HepG2 (cell line): ENCODE measurements around the gene MTPN. TPM values are rescaled to one million over a fixed set of nuclear protein-coding genes. Genes with fewer than 3 reads are reported as not detected.

Experiments
- ATAC-seq: fragments of 200-7000 bp; cut with Tn5 transposase; 3 replicates; pipeline ENCODE4 v1.9.1; 2020; ENCODE audit warnings: mild to moderate bottlenecking, moderate library complexity
- BruUV-seq: library from RNA; stranded (reverse); fragments of 400-500 nt; replicated peaks from 2 replicates; lab custom pipeline; 2021; lab: Mats Ljungman, UMichigan
- CTCF ChIA-PET: fragments of 300-600 bp; formaldehyde crosslinking; extraction: SDS; loops from one replicate; lab custom pipeline; 2021; ENCODE audit warnings: low total read pairs, inconsistent platforms, low intra/inter-chr PET ratio; lab: Yijun Ruan, JAX
- POLR2A ChIA-PET: fragments of 350-600 bp; sonication (Branson Sonifier 250); formaldehyde crosslinking; loops from one replicate; lab custom pipeline; 2020; ENCODE audit warnings: antibody characterized with exemption, inconsistent platforms; lab: Yijun Ruan, JAX
- DNase-seq: peaks from one replicate; pipeline ENCODE4 v3.0.0-alpha.2; 2015; ENCODE audit warnings: low spot score
- FAIRE-seq: peaks from 3 replicates; lab custom pipeline; 2011; peaks lifted over from hg19 to GRCh38; lab: Jason Lieb, UNC
- H2AFZ ChIP-seq: one replicate; pipeline ENCODE4 v1.6.1; 2011; ENCODE audit warnings: low read length, inconsistent platforms
- H3K27ac ChIP-seq: fragments of 300-600 bp; 3 replicates; pipeline ENCODE4 v1.8.0; 2011; ENCODE audit warnings: mixed run types, mild to moderate bottlenecking, mixed read lengths, low read length, inconsistent platforms; ENCODE audit not compliant: insufficient read depth; ENCODE audit errors: extremely low read length
- H3K27me3 ChIP-seq, 2 experiments: fragments of 200-600 bp in 1 of 2; 2 replicates in 1 of 2; 3 replicates in 1 of 2; pipeline versions ENCODE4 v1.6.0 to v1.8.0; 2011; ENCODE audit warnings: low read length in 2 of 2, mild to moderate bottlenecking in 2 of 2, moderate library complexity in 2 of 2, inconsistent platforms in 1 of 2; ENCODE audit not compliant: insufficient read depth in 2 of 2, control insufficient read depth in 1 of 2
- H3K36me3 ChIP-seq, 2 experiments: fragments of 200-600 bp in 1 of 2; replicated peaks in 1 of 2; 2 replicates in 1 of 2; 3 replicates in 1 of 2; pipeline versions ENCODE4 v1.5.1 to v1.8.0; 2011; ENCODE audit warnings: low read length in 2 of 2, inconsistent platforms in 1 of 2; ENCODE audit not compliant: insufficient read depth in 2 of 2, control insufficient read depth in 1 of 2
- H3K4me1 ChIP-seq: 2 replicates; pipeline ENCODE4 v1.5.1; 2012; ENCODE audit warnings: low read length, inconsistent platforms; ENCODE audit not compliant: insufficient read depth
- H3K4me2 ChIP-seq: 2 replicates; pipeline ENCODE4 v1.6.0; 2011; ENCODE audit warnings: low read depth, low read length, inconsistent platforms
- H3K4me3 ChIP-seq, 3 experiments: fragments of 200-600 bp in 1 of 3; sonication (generic), shearing (Covaris generic) in 1 of 3; replicated peaks in 1 of 3; 2 replicates each; pipeline ENCODE4 v1.5.1; 2011 to 2016; ENCODE audit warnings: low read length in 3 of 3, inconsistent platforms in 2 of 3, low read depth in 2 of 3, mild to moderate bottlenecking in 2 of 3, control low read depth in 1 of 3, mixed read lengths in 1 of 3; ENCODE audit not compliant: insufficient read depth in 1 of 3
- H3K79me2 ChIP-seq: one replicate; pipeline ENCODE4 v1.6.1; 2011; ENCODE audit warnings: low read length, inconsistent platforms; ENCODE audit not compliant: insufficient read depth
- H3K9ac ChIP-seq: 2 replicates; pipeline ENCODE4 v1.6.0; 2011; ENCODE audit warnings: mild to moderate bottlenecking, low read depth, low read length, inconsistent platforms; ENCODE audit not compliant: insufficient read depth
- H3K9me3 ChIP-seq: 2 replicates; pipeline ENCODE4 v1.5.1; 2012; ENCODE audit warnings: mild to moderate bottlenecking, low read length
- H4K20me1 ChIP-seq: 2 replicates; pipeline ENCODE4 v1.6.0; 2011; ENCODE audit warnings: inconsistent platforms, mild to moderate bottlenecking, low read length, moderate library complexity; ENCODE audit not compliant: insufficient read depth
- AKAP8 ChIP-seq: sonication (generic); formaldehyde crosslinking; IDR thresholded peaks from 2 replicates; pipeline ENCODE4 v1.5.1; 2020; ENCODE audit warnings: mild to moderate bottlenecking, missing genetic modification reagents
- ARHGAP35 ChIP-seq: sonication (generic); formaldehyde crosslinking; IDR thresholded peaks from 2 replicates; pipeline ENCODE4 v1.9.0; 2022; ENCODE audit warnings: mild to moderate bottlenecking, inconsistent platforms, moderate library complexity, missing genetic modification reagents, borderline replicate concordance
- ATAD3A ChIP-seq: sonication (generic); formaldehyde crosslinking; IDR thresholded peaks from 2 replicates; pipeline ENCODE4 v1.4.0; 2020; ENCODE audit warnings: missing genetic modification reagents
- BRD4 ChIP-seq: sonication (generic); formaldehyde crosslinking; IDR thresholded peaks from 2 replicates; pipeline ENCODE4 v1.4.0; 2020; ENCODE audit warnings: missing genetic modification reagents
- DMTF1 ChIP-seq: sonication (generic); formaldehyde crosslinking; IDR thresholded peaks from 2 replicates; pipeline ENCODE4 v1.4.0; 2020; ENCODE audit warnings: mild to moderate bottlenecking, missing genetic modification reagents
- IRF1 ChIP-seq: sonication (generic); formaldehyde crosslinking; IDR thresholded peaks from 2 replicates; pipeline ENCODE4 v1.4.0; 2020; ENCODE audit warnings: low read depth, mild to moderate bottlenecking, missing genetic modification reagents
- KLF9 ChIP-seq: IDR thresholded peaks from 2 replicates; pipeline ENCODE4 v1.6.1; 2016; ENCODE audit warnings: low read depth
- MAFK ChIP-seq, 2 experiments: IDR thresholded peaks in 1 of 2; conservative IDR thresholded peaks in 1 of 2; 2 replicates each; pipeline ENCODE4 v1.6.1; 2011; ENCODE audit warnings: improper control_type of control experiment in 2 of 2, low read length in 2 of 2
- THYN1 ChIP-seq: sonication (generic); formaldehyde crosslinking; IDR thresholded peaks from 2 replicates; pipeline ENCODE4 v1.8.1; 2023; ENCODE audit warnings: low read depth, mild to moderate bottlenecking, moderate library complexity, missing genetic modification reagents, borderline replicate concordance
- ZNF205 ChIP-seq: IDR thresholded peaks from 2 replicates; pipeline ENCODE4 v1.6.1; 2018; ENCODE audit warnings: missing biosample characterization, missing genetic modification reagents
- ZNF275 ChIP-seq: sonication (generic); formaldehyde crosslinking; IDR thresholded peaks from 2 replicates; pipeline ENCODE4 v1.8.0; 2022; ENCODE audit warnings: missing genetic modification reagents, mild to moderate bottlenecking, inconsistent platforms, borderline replicate concordance
- ZNF335 ChIP-seq: sonication (generic); formaldehyde crosslinking; IDR thresholded peaks from 2 replicates; pipeline ENCODE4 v1.4.0; 2020; ENCODE audit warnings: missing genetic modification reagents
- ZNF567 ChIP-seq: sonication (generic); formaldehyde crosslinking; IDR thresholded peaks from 2 replicates; pipeline ENCODE4 v1.8.1; 2023; ENCODE audit warnings: mild to moderate bottlenecking, missing genetic modification reagents, borderline replicate concordance
- ZNF580 ChIP-seq: IDR thresholded peaks from 2 replicates; pipeline ENCODE4 v1.6.1; 2016; ENCODE audit warnings: low read depth, borderline replicate concordance
- ZNF678 ChIP-seq: sonication (generic); formaldehyde crosslinking; IDR thresholded peaks from 2 replicates; pipeline ENCODE4 v1.4.0; 2020; ENCODE audit warnings: mild to moderate bottlenecking, missing genetic modification reagents
- WGBS: methylation state at CpG from one replicate; pipeline ENCODE4 v1.1.6; 2017; ENCODE audit warnings: low lambda C conversion rate; 5-methylcytosine and 5-hydroxymethylcytosine counted together
- in situ Hi-C: cut with HindIII; loops from 2 replicates; pipeline ENCODE4 v1.10.0; 2017; ENCODE audit warnings: low pct_unique_long_range_greater_than_20kb; ENCODE audit not compliant: extremely low pct_ligation_motif_present
- intact Hi-C: fragments of 100-400 bp; cut with micrococcal nuclease; formaldehyde crosslinking; loops from one replicate; pipeline ENCODE4 v1.10.0; 2022; ENCODE audit not compliant: unreplicated experiment
- polyA plus RNA-seq, 8 experiments: library from polyadenylated mRNA; depleted of rRNA in 3 of 8; stranded (reverse) in 7 of 8; unstranded in 1 of 8; fragments of >200 nt; fragmentation: Illumina TruSeq in 4 of 8; extraction: Trizol in 4 of 8; gene quantifications; 2 replicates each; pipeline versions ENCODE4 v1.2.1 to v1.2.3, GENCODE V29; 2011 to 2016; ENCODE audit warnings: low read depth in 4 of 8, missing spikeins in 1 of 8, mixed read lengths in 1 of 8; ENCODE audit not compliant: insufficient read depth in 1 of 8
- total RNA-seq, 5 experiments: library from RNA; depleted of rRNA; stranded (reverse); fragments of >200 nt; fragmentation: Illumina TruSeq; extraction: Trizol; gene quantifications; 2 replicates each; pipeline ENCODE4 v1.2.3, GENCODE V29; 2016; ENCODE audit warnings: low read depth in 1 of 5

Gene MTPN
- total and polyA plus RNA-seq, 2 of the 13 experiments (the other 11 are each of a cell fraction or from before 2014, with no cell fraction given): 31.1 to 71.7 TPM

- TF ChIP-seq ZNF275 (CRISPR knock-in tag) (no peak), ARHGAP35 (CRISPR knock-in tag) (no peak), AKAP8 (CRISPR knock-in tag) (no peak)
These were observed 87.3 kb downstream of the MTPN start (continued) for GRCh38 chr7:135889823-135890222.

GRCh38 chr7:135888740-135889139 lies 88.4 kb downstream of the MTPN start:
- H3K36me3 ChIP-seq: no peaks in the 10 kb centered on the region
- no peak for ATAC-seq
- 23% methylated on average over 5 of the region's 5 CpGs for WGBS
- H3K9ac ChIP-seq: no peak overlapping the region
- intact Hi-C loops (no loop called here), in situ Hi-C loops (no loop called here)
- H2AFZ ChIP-seq: no peak overlapping the region
- ChIA-PET POLR2A (no interaction called here), CTCF (no interaction called here)
- BruUV-seq: no TSS peak
- no peak overlapping the region for H3K4me2 ChIP-seq
- no peaks in the 10 kb centered on the region for H3K4me1 ChIP-seq
- DNase-seq: no peak
- H4K20me1 ChIP-seq: no peaks in the 10 kb centered on the region
- H3K4me3 ChIP-seq: no peak overlapping the region
- H3K79me2 ChIP-seq: no peaks in the 10 kb centered on the region
- H3K9me3 ChIP-seq: no peaks in the 10 kb centered on the region
- H3K27ac ChIP-seq: no peak overlapping the region
- H3K27me3 ChIP-seq: peaks cover 0 to 13% of the 10 kb centered on the region in 2 experiments; a peak in 2 of 5 replicates
- no peak for FAIRE-seq
- no peak for TF ChIP-seq BRD4 (CRISPR knock-in tag)
- TF ChIP-seq IRF1 (CRISPR knock-in tag): no peak
- TF ChIP-seq ZNF567 (CRISPR knock-in tag): no peak
- TF ChIP-seq MAFK (conservative IDR thresholded peaks at IDR 0.05 in 1 of 2, IDR thresholded peaks at IDR 0.05 in 1 of 2; ENCODE audit: low read length in 2 of 2): no peak
- TF ChIP-seq DMTF1 (CRISPR knock-in tag): no peak
- no peak for TF ChIP-seq KLF9 (CRISPR knock-in tag)
- no peak for TF ChIP-seq THYN1 (CRISPR knock-in tag)
- no peak for TF ChIP-seq ATAD3A (CRISPR knock-in tag)
- no peak for TF ChIP-seq ZNF335 (CRISPR knock-in tag)
- TF ChIP-seq ZNF205 (CRISPR knock-in tag): no peak
- TF ChIP-seq ZNF678: no peak
- TF ChIP-seq ZNF580 (CRISPR knock-in tag): no peak
